ENCODE results near the gene COL7A1.

DNA sequence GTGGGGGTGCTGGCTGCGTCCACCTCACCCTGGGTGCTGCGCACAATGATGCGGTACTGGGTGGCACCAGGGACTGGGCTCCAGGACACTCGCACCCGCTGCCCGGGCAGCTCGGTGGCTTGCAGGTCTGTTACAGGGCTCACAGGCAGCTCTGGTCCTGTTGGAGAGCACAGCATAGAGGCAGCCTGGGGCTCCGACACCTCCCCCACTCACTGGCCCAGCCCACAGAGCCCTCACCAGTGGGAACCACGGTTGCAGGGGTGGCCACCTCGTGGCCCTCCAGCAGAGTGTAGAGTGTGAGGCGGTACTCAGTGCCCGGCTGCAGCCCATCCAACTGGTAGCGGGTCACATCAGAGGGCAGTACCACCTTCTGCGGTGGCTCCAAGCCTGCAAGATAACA is 3.7 kb downstream of the COL7A1 start:
- no peak for TF ChIP-seq ZNF274 (IDR thresholded peaks at IDR 0.05; ENCODE audit: low read depth, low read length)
- no peak for TF ChIP-seq YY1 (IDR thresholded peaks at IDR 0.05; ENCODE audit: insufficient read depth, insufficient read length)
- no peak for TF ChIP-seq SUZ12 (IDR thresholded peaks at IDR 0.05; ENCODE audit: extremely low read depth, insufficient read depth, insufficient read length)
